GM12801 (cell line): Measurements from ENCODE around the gene EMD.

Experiments used
- CTCF ChIP-seq: IDR thresholded peaks from one replicate; pipeline ENCODE4 v1.5.1; 2011; ENCODE audit warnings: control low read depth; ENCODE audit not compliant: insufficient read length; ENCODE audit errors: extremely low read depth

The EMD gene

GRCh38 chrX:154378799-154379568 is at the start of gene EMD:
Gene EMD (plus strand): TSS chrX:154379295. CDS start chrX:154379485, 190 bp downstream.
- TF ChIP-seq CTCF, result no peak

DNA sequence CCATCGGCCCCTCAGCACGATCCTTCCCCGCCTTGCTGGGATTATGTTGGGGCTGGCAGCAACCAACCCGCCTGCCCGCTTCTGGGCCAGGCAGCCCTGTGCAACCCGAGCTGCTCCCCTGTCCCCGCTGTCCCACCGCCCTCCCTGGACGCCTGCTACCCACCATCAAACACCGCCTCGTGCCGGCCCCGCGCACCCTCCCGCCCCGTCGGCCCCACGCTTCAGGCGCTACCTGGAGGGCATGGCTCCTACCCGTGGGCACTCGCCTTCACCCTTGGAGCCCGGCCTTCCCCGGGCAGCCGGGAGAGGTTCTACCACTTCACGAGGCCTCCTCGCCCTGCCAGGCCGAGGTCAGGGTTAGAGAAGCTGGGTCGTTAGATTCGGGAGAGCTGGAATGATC is 46.5 kb upstream of the EMD start:
- TF ChIP-seq CTCF, result no peak

DNA sequence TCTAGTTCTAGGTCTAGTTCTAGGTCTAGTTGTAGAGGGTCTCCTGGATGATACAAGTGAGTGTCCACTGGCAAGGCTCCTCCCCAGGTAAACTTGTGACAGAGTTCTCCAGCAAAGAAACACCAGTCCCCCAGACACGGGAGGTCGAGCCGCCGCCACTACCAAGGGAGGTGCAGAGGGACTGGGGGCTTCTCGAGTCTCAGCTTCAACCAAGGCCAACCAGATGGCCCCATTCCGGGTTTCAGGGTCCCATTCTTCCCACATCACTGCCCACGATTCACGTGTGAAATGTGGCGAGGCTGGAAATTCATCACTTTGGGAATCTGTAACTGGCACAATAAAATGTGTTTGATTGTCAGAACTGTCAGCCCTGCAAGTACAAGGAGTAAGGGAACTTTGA is 46.0 kb upstream of the EMD start:
- TF ChIP-seq CTCF, result no peak

- TF ChIP-seq CTCF, result no peak
Observed at GRCh38 chrX:154333837-154334271, 45.2 kb upstream of the EMD start.

DNA sequence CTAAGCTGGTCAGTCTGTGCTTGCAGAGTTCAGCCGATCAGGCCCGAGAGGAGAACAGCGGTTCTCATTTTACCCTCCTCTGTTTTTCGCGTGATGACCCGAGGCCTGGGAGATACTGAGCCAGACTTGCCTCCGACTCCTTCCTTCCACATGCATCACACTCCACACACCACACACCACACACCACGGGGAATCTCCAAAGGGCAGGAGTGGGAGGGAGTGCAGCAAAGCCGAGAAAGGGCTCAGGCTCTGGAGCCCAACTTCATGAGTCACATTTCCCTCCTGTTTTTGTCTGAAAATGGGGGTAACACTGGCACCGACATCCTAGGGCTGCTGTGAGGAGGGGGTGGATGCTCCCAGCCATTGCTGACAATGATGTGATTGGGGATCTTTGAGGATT is 44.6 kb upstream of the EMD start:
- TF ChIP-seq CTCF, result no peak

DNA sequence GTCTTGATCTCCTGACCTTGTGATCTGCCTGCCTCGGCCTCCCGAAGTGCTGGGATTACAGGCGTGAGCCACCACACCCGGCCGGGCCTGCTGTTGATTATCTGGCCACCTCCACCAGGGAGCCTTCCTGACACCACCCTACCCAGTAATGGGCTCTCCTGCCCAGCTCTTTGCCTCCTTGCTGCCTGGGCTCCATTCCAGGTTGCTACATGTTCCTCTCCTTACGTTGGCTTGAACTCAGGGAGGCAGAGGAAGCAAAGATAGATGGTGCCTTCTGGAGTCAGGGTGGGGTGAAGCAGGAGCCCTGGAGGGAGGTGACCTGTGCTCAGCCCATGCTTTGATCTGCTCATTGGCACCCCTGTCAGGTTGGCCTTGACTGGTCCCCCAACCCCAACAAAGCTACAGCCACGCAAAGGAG is 31.0 kb upstream of the EMD start:
- no peak for TF ChIP-seq CTCF

DNA sequence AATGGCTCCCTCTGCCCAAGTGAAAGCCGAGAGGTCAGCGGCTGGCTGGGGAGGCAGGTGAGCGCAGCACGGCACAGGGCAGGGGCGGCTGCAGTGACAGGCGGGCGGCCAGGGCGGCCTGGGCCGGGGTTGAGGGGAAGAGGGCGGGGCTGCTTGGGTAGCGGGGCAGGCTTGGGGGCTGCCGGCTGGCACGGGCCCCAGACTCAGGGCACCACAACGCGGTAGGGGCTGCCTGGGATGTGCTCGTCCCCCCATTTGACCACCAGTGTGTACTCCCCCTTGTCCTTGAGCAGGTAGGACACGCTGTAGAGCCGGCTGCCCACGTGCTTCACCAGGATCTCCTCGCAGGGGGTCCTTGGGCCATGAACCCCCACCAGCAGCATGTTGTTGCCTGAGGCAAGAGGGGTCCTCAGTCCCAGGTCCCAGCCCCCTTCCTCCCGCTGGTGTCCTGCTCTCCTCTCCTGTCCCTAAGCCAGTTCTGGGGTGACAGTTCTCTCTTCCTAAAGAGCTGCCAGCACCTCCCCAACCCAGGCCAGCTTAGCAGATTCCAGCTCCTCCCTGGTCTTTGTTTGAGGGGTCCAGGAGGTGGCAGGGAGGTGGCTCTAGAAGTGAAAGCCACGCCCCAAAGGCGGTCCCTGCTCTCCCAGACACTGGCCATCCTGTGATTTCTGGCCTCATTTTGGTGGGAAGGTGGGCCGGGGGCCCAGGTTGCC is 30.3 kb upstream of the EMD start:
- no peak for TF ChIP-seq CTCF
